Adrenal gland (tissue), 12 donors: ENCODE results near the gene SLC35A4. TPM values are rescaled to one million over a fixed set of nuclear protein-coding genes. Genes with fewer than 3 reads are reported as not detected.

Experiments
- DNase-seq, 7 donors: peaks; one replicate each; pipeline ENCODE4 v3.0.0-alpha.2; 2019 to 2020
- H3K27ac ChIP-seq, 5 donors: fragments of 200-600 bp; sonication (generic) in 4 of 5; 1 replicate in 3 of 5; 2 replicates in 2 of 5; pipeline versions ENCODE4 v1.5.1 to v1.8.0; 2016 to 2020; ENCODE audit warnings: mild to moderate bottlenecking in 1 of 5
- H3K27me3 ChIP-seq: fragments of 200-600 bp; 2 replicates; pipeline ENCODE4 v1.8.0; 2021
- H3K36me3 ChIP-seq, 2 donors: fragments of 200-600 bp; replicated peaks in 1 of 2; 1 replicate in 1 of 2; 2 replicates in 1 of 2; pipeline versions ENCODE4 v1.5.1 to v1.8.0; 2018 to 2022
- H3K4me1 ChIP-seq, 2 donors: fragments of 200-600 bp; replicated peaks in 1 of 2; 1 replicate in 1 of 2; 2 replicates in 1 of 2; pipeline versions ENCODE4 v1.5.1 to v1.8.0; 2018 to 2021
- H3K4me3 ChIP-seq, 4 donors: fragments of 200-600 bp; sonication (generic) in 3 of 4; one replicate each; pipeline ENCODE4 v1.5.1; 2016 to 2018
- H3K9me3 ChIP-seq, 3 donors: fragments of 200-600 bp; sonication (generic) in 1 of 3; replicated peaks in 1 of 3; 1 replicate in 2 of 3; 2 replicates in 1 of 3; pipeline versions ENCODE4 v1.5.1 to v1.8.0; 2016 to 2021
- CTCF ChIP-seq, 6 experiments: fragments of 450-650 bp in 4 of 6; fragments of 200-600 bp in 2 of 6; sonication (generic) in 1 of 6; IDR thresholded peaks; 1 replicate in 5 of 6; 2 replicates in 1 of 6; pipeline versions ENCODE4 v1.5.1 to v1.8.0; 2016 to 2021; ENCODE audit warnings: antibody characterized with exemption in 6 of 6, mild to moderate bottlenecking in 2 of 6, moderate library complexity in 1 of 6
- POLR2A ChIP-seq, 2 donors: fragments of 450-650 bp; IDR thresholded peaks; one replicate each; pipeline ENCODE4 v1.6.1; 2017; ENCODE audit warnings: antibody characterized with exemption in 2 of 2, mild to moderate bottlenecking in 2 of 2, moderate library complexity in 1 of 2
- WGBS, 4 donors: extraction: QIAGEN DNeasy Blood & Tissue Kit in 2 of 4; methylation state at CpG; one replicate each; pipeline versions ENCODE4 v1.1.5 to v1.1.7; 2013 to 2017; 5-methylcytosine and 5-hydroxymethylcytosine counted together
- intact Hi-C, 2 donors: fragments of 100-400 bp; cut with DNase I; formaldehyde crosslinking; loops; one replicate each; pipeline versions ENCODE4 v1.14.1 to v1.15.0; 2022 to 2023
- polyA plus RNA-seq, 3 donors: library from polyadenylated mRNA; stranded (reverse); fragments of 200-250 nt in 2 of 3; fragments of 350-450 nt in 1 of 3; fragmentation: Illumina TruSeq in 1 of 3; extraction: RNeasy Lipid Tissue Mini Kit (QIAGEN cat#74804) in 1 of 3; gene quantifications; one replicate each; pipeline ENCODE4 v1.2.3, GENCODE V29; 2013 to 2014
- total RNA-seq, 9 donors: library from RNA; depleted of rRNA in 4 of 9; stranded (reverse); fragments of >200 nt in 4 of 9; fragments of 120-200 nt in 1 of 9; fragmentation: NEBNext Ultra II Directional in 1 of 9; extraction: Animal tissue kit (Norgen Biotek cat#: 25700) in 1 of 9; gene quantifications; one replicate each; pipeline versions ENCODE4 v1.1.0 to v1.2.4, GENCODE V29; 2013 to 2023
- donor health status: healthy with polysubstance abuse.
- donor health status: Bipolar disorder and iron deficiency.
- donor health status: DM: yes; HTN: yes; CAD: no.
- donor health status: DM: no; HTN: no; CAD: no.
- donor health status: DM: no; HTN: no; CAD: no.
- donor health status: DM: yes; HTN: yes; CAD: no.

The SLC35A4 gene
- total and polyA plus RNA-seq, 12 donors: 17.3 to 135 (median 82.2) TPM

- H3K4me3 ChIP-seq: no peak overlapping the region
- peaks cover 0 to 91% of the 10 kb centered on the region in 2 donors for H3K36me3 ChIP-seq
- no peak for TF ChIP-seq CTCF (IDR thresholded peaks at IDR 0.05)
- TF ChIP-seq POLR2A (IDR thresholded peaks at IDR 0.05): no peak
- intact Hi-C loops: loop anchor here in 1 of 2 donors (10.0 kb wide), 1 partner anchor 155 kb away; the partner anchor contains the start of genes HARS1 and HARS2
- no peaks in the 10 kb centered on the region for H3K4me1 ChIP-seq
- no peak overlapping the region for H3K27ac ChIP-seq
- no peak for DNase-seq
- no peaks in the 10 kb centered on the region for H3K9me3 ChIP-seq
- H3K27me3 ChIP-seq: no peaks in the 10 kb centered on the region
- 96 to 100% (median 99%) methylated on average over 1 of the region's 1 CpG for WGBS, 4 donors
Observed at GRCh38 chr5:140540227-140540626, 24.4 kb upstream of the SLC35A4 start.

- no peak overlapping the region for H3K4me3 ChIP-seq
- DNase-seq: no peak
- peaks cover 12 to 18% of the 10 kb centered on the region in 2 donors for H3K4me1 ChIP-seq
- H3K36me3 ChIP-seq: peaks cover 0 to 71% of the 10 kb centered on the region in 2 donors
- 94 to 96% (median 96%) methylated on average over 5 of the region's 5 CpGs for whole genome bisulfite sequencing, 4 donors
- no peaks in the 10 kb centered on the region for H3K27me3 ChIP-seq
- no peaks in the 10 kb centered on the region for H3K9me3 ChIP-seq
- H3K27ac ChIP-seq: no peak overlapping the region
- intact Hi-C loops: loop anchor here in 1 of 2 donors (10.0 kb wide), 1 partner anchor 152 kb away; the partner anchor contains the start of genes HARS1 and HARS2
- TF ChIP-seq POLR2A (IDR thresholded peaks at IDR 0.05) (no peak), CTCF (IDR thresholded peaks at IDR 0.05) (no peak)
Observed at GRCh38 chr5:140542972-140543371, 21.7 kb upstream of the SLC35A4 start.

GRCh38 chr5:140544986-140545385 lies 19.6 kb upstream of the SLC35A4 start:
- intact Hi-C loops: loop anchor here in 1 of 2 donors (10.0 kb wide), 1 partner anchor 150 kb away; the partner anchor contains the start of genes HARS1 and HARS2
- Histone ChIP-seq H3K27ac (no peak overlapping the region), H3K36me3 (peaks cover 0 to 58% of the 10 kb centered on the region in 2 donors), H3K4me1 (peaks cover 31 to 38% of the 10 kb centered on the region in 2 donors), H3K27me3 (no peaks in the 10 kb centered on the region), H3K9me3 (no peaks in the 10 kb centered on the region), H3K4me3 (no peak overlapping the region)
- TF ChIP-seq POLR2A (IDR thresholded peaks at IDR 0.05): no peak
- TF ChIP-seq CTCF (IDR thresholded peaks at IDR 0.05): no peak
- no peak for DNase-seq
- WGBS, 4 donors: 92 to 99% (median 96%) methylated on average over 7 of the region's 7 CpGs

GRCh38 chr5:140545606-140546005 lies 19.0 kb upstream of the SLC35A4 start:
- no peak for DNase-seq

More at GRCh38 chr5:140545606-140546005, 19.0 kb upstream of the SLC35A4 start:
- 93 to 99% (median 98%) methylated on average over 10 of the region's 10 CpGs for WGBS, 4 donors
- TF ChIP-seq CTCF (IDR thresholded peaks at IDR 0.05): no peak
- no peak for TF ChIP-seq POLR2A (IDR thresholded peaks at IDR 0.05)
- H3K27ac ChIP-seq: peak overlapping the region in 2 of 5 donors; percentile 99
- H3K27me3 ChIP-seq: no peaks in the 10 kb centered on the region
- H3K4me3 ChIP-seq: no peak overlapping the region
- intact Hi-C loops: loop anchor here in 1 of 2 donors (10.0 kb wide), 1 partner anchor 149 kb away; the partner anchor contains the start of genes HARS1 and HARS2
- peaks cover 31 to 41% of the 10 kb centered on the region in 2 donors for H3K4me1 ChIP-seq
- no peaks in the 10 kb centered on the region for H3K9me3 ChIP-seq
- H3K36me3 ChIP-seq: peaks cover 0 to 58% of the 10 kb centered on the region in 2 donors
